Fibroblast of pulmonary artery (primary cell): ENCODE results near the gene FAH.
"Not testable (repeated sequence)": the region's sequence is repeated elsewhere in the genome, so short reads cannot be mapped to it uniquely, and the experiment has no call there.

Experiments used
- DNase-seq: peaks from one replicate; pipeline ENCODE4 v3.0.0-alpha.2; 2010; ENCODE audit warnings: low read depth
- H3K4me3 ChIP-seq: replicated peaks from 2 replicates; pipeline ENCODE4 v1.5.1; 2011; ENCODE audit warnings: low read depth, mild to moderate bottlenecking, control low read depth, low read length, moderate library complexity
- CTCF ChIP-seq: IDR thresholded peaks from 2 replicates; pipeline ENCODE4 v1.5.1; 2011; ENCODE audit warnings: mild to moderate bottlenecking, control low read depth, low read length, inconsistent platforms; ENCODE audit errors: missing control alignments

The FAH gene

DNA sequence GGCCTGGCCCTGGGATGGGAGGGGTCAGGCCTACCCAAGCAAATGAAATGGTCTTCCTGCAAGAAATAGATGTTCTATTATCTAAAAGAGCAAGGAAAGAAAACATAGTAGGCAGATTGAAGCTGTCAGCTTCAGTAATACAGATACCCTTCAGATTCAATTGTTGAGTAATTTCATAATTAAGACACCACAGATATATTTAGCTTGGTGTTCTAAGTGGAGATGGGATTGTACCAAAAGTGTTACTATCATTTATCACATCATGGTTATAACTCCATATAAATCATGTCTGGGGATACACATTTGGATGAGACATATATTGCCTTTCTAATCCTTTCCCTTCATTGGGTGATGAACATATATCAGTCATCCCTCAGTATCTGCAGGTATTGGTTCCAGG is 41.9 kb upstream of the FAH start:
- no peak for DNase-seq
- H3K4me3 ChIP-seq = no peak overlapping the region
- no peak for TF ChIP-seq CTCF

DNA sequence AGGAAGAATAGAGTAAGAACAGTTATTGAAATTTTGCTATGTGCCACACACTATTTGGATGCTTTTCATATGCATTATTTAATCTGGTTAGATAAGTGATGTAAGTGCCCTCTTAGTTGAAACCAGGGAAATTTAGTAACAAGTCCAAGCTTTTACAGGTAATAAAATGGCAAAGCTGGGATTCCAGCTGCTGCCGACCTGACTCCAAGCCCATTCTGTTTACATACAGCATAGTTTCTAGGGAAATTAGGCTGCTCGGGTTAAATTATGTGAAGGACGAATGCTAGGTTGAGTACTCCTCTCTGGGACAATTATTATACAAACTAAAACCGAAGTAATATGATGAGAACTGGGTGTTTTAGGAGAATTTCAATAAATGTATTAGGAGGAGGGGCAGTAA is 38.7 kb upstream of the FAH start:
- TF ChIP-seq CTCF = no peak
- no peak for DNase-seq
- no peak overlapping the region for H3K4me3 ChIP-seq

GRCh38 chr15:80115021-80115420 is 37.8 kb upstream of the FAH start:
- TF ChIP-seq CTCF = no peak
- DNase-seq = no peak
- H3K4me3 ChIP-seq = no peak overlapping the region

DNA sequence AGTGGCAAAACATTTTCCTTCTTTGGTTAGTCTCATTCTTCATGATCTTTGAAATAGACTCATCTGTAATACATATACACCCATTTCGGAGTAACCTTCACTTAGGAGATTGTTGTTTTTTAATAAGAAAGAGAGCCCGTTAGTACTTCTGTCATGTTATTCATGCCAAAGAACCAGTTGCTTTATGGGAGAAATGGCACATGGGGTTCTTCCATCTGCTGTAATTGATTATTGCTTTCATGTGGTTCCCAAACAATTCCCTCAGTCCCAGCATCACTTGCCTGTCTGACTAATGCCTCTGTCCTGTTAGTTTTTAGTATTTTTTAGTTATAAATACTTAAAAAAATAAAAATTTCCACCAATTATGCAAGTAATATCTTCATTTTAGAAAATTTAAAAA is 33.8 kb upstream of the FAH start:
- no peak for TF ChIP-seq CTCF
- H3K4me3 ChIP-seq = no peak overlapping the region
- no peak for DNase-seq

- TF ChIP-seq CTCF = no peak
- no peak for DNase-seq
- H3K4me3 ChIP-seq = no peak overlapping the region
Measured at GRCh38 chr15:80120636-80121035, 32.2 kb upstream of the FAH start.

DNA sequence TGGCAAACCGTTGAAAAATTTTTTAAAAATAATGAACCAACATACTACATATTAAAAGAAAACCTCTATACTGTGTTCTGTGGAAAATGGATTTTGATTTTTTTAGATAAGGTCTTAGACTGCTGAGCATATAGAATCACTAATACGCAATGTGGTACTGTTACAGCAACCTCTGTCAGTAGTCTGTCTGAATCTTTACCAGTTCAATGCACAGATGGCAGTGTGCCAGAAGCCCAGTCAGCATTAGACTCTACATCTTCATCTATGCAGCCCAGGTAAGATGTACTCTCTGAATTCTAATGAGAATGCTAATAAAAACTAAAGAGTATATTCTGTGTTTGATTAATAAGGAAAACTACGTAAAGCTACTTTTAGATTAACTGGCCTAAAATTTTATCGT is 31.3 kb upstream of the FAH start:
- TF ChIP-seq CTCF = no peak

GRCh38 chr15:80123034-80123433 is 29.8 kb upstream of the FAH start:
- DNase-seq = no peak
- TF ChIP-seq CTCF = no peak
- no peak overlapping the region for H3K4me3 ChIP-seq

More for the DNA sequence above, 31.3 kb upstream of the FAH start:
- H3K4me3 ChIP-seq = no peak overlapping the region
- no peak for DNase-seq

- DNase-seq, H3K4me3 ChIP-seq: not testable (repeated sequence)
Measured at GRCh38 chr15:80127253-80127652, 25.5 kb upstream of the FAH start.
